Keratinocyte (primary cell): ENCODE measurements around the gene SGMS2.

Experiments used
- EZH2 ChIP-seq: IDR thresholded peaks from one replicate; pipeline ENCODE4 v1.6.1; 2012; ENCODE audit warnings: inconsistent platforms, mild to moderate bottlenecking, low read length, moderate library complexity
- TF ChIP-seq, protein P1 (sequence below), 3 experiments: IDR thresholded peaks in 1 of 3; conservative IDR thresholded peaks in 1 of 3; optimal IDR thresholded peaks in 1 of 3; 2 replicates in 2 of 3; 3 replicates in 1 of 3; pipeline versions ENCODE3 to v1.5.1; 2011; ENCODE audit warnings: low read length in 3 of 3, mild to moderate bottlenecking in 3 of 3, moderate library complexity in 2 of 3, control low read depth in 1 of 3, inconsistent platforms in 1 of 3; ENCODE audit not compliant: insufficient read depth in 2 of 3; ENCODE audit errors: extremely low read depth in 1 of 3

DNA sequence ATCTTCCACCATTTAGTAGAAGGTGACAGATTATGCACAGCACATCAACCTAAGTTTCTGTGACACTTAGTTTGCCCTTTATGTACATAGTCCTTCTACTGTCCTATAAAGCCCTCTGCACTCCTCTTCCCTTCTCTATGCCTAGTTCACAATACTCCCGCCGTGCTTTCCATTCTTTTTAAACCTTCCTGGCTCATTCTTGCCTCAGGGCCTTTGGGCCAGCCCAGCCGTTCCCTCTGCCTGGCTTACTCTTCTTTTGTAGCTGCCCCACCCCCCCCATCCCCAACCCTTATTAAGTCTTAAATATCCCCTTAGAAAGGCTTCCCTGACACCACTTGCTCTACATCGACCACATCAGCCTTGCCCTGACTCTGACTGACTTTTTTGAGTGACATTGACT, 33.0 kb downstream of the SGMS2 start:
- TF ChIP-seq, protein P1, sequence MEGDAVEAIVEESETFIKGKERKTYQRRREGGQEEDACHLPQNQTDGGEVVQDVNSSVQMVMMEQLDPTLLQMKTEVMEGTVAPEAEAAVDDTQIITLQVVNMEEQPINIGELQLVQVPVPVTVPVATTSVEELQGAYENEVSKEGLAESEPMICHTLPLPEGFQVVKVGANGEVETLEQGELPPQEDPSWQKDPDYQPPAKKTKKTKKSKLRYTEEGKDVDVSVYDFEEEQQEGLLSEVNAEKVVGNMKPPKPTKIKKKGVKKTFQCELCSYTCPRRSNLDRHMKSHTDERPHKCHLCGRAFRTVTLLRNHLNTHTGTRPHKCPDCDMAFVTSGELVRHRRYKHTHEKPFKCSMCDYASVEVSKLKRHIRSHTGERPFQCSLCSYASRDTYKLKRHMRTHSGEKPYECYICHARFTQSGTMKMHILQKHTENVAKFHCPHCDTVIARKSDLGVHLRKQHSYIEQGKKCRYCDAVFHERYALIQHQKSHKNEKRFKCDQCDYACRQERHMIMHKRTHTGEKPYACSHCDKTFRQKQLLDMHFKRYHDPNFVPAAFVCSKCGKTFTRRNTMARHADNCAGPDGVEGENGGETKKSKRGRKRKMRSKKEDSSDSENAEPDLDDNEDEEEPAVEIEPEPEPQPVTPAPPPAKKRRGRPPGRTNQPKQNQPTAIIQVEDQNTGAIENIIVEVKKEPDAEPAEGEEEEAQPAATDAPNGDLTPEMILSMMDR (optimal IDR thresholded peaks at IDR 0.05 in 1 of 3, IDR thresholded peaks at IDR 0.05 in 1 of 3, conservative IDR thresholded peaks at IDR 0.05 in 1 of 3; ENCODE audit: extremely low read depth in 1 of 3, insufficient read depth in 2 of 3, low read length in 3 of 3), result no peak
- TF ChIP-seq EZH2, result no peak
